HuH-7 (cell line): ENCODE results near the gene FHL2.

Experiments
- DNase-seq: peaks from one replicate; pipeline ENCODE4 v3.0.0; 2011; ENCODE audit warnings: low spot score

FHL2 gene

GRCh38 chr2:105397025-105397722 is 1.7 kb downstream of the FHL2 start:
- DNase-seq, result no peak

- no peak for DNase-seq
These were observed 2.4 kb downstream of the FHL2 start for GRCh38 chr2:105396254-105397024.

GRCh38 chr2:105395691-105396090 is 3.2 kb downstream of the FHL2 start:
- no peak for DNase-seq

- DNase-seq, result no peak
These were observed 3.8 kb downstream of the FHL2 start for GRCh38 chr2:105394951-105395611.

GRCh38 chr2:105393373-105394055 is 5.3 kb downstream of the FHL2 start:
- DNase-seq, result no peak

GRCh38 chr2:105391763-105392662 is 6.8 kb downstream of the FHL2 start:
- no peak for DNase-seq

GRCh38 chr2:105391058-105391627 is 7.7 kb downstream of the FHL2 start:
- DNase-seq, result no peak

- no peak for DNase-seq
These were observed 8.4 kb downstream of the FHL2 start for GRCh38 chr2:105390454-105390853.

GRCh38 chr2:105388971-105389381 is 9.9 kb downstream of the FHL2 start:
- no peak for DNase-seq

GRCh38 chr2:105387225-105387624 is 11.6 kb downstream of the FHL2 start:
- no peak for DNase-seq

GRCh38 chr2:105385731-105386540 is 12.9 kb downstream of the FHL2 start:
- no peak for DNase-seq

- no peak for DNase-seq
These were observed 14.0 kb downstream of the FHL2 start for GRCh38 chr2:105384861-105385260.

GRCh38 chr2:105384216-105384615 is 14.6 kb downstream of the FHL2 start:
- no peak for DNase-seq

GRCh38 chr2:105383432-105384166 is 15.3 kb downstream of the FHL2 start:
- no peak for DNase-seq

GRCh38 chr2:105382177-105382576 is 16.7 kb downstream of the FHL2 start:
- no peak for DNase-seq

- DNase-seq, result no peak
These were observed 17.7 kb downstream of the FHL2 start for GRCh38 chr2:105381101-105381668.

- no peak for DNase-seq
These were observed 18.3 kb downstream of the FHL2 start for GRCh38 chr2:105380432-105381100.

- DNase-seq, result no peak
These were observed 19.1 kb downstream of the FHL2 start for GRCh38 chr2:105379741-105380186.
